Left ventricle myocardium inferior (tissue), 1 donor: ENCODE results near the gene ID3. TPM values are rescaled to one million over a fixed set of nuclear protein-coding genes. Genes with fewer than 3 reads are reported as not detected.
A peak's percentile ranks its signal among the peaks of the same experiment; 100 is the strongest.

ENCODE experiments used
- DNase-seq: peaks from one replicate; pipeline ENCODE4 v3.0.0-alpha.2; 2020
- H3K27ac ChIP-seq: fragments of 200-600 bp; replicated peaks from 2 replicates; pipeline ENCODE4 v1.8.0; 2021
- H3K27me3 ChIP-seq: fragments of 200-600 bp; 2 replicates; pipeline ENCODE4 v1.8.0; 2021; ENCODE audit warnings: low read depth
- H3K36me3 ChIP-seq: fragments of 200-600 bp; 2 replicates; pipeline ENCODE4 v1.8.0; 2021
- H3K4me1 ChIP-seq: fragments of 200-600 bp; 2 replicates; pipeline ENCODE4 v1.8.0; 2021
- H3K4me3 ChIP-seq: fragments of 200-600 bp; 2 replicates; pipeline ENCODE4 v1.8.0; 2021; ENCODE audit warnings: mild to moderate bottlenecking, moderate library complexity
- H3K9me3 ChIP-seq: fragments of 200-600 bp; replicated peaks from 2 replicates; pipeline ENCODE4 v1.8.0; 2021
- intact Hi-C: fragments of 100-400 bp; cut with micrococcal nuclease; formaldehyde crosslinking; loops from one replicate; pipeline ENCODE4 v1.11.0; 2022
- total RNA-seq: library from RNA; stranded (reverse); fragmentation: NEBNext Ultra II Directional; extraction: Animal tissue kit (Norgen Biotek cat#: 25700); gene quantifications from one replicate; pipeline ENCODE4 v1.2.1, GENCODE V29; 2021
- TF ChIP-seq, protein P1 (sequence below): fragments of 200-600 bp; IDR thresholded peaks from 2 replicates; pipeline ENCODE4 v1.8.0; 2021; ENCODE audit warnings: antibody characterized with exemption, mild to moderate bottlenecking, borderline replicate concordance
- donor health status: DM: no; HTN: yes; CAD: no; lungs with severe emphysema.

ID3 gene
- total RNA-seq, 1 donor from 2014 or later: 75.2 TPM

DNA sequence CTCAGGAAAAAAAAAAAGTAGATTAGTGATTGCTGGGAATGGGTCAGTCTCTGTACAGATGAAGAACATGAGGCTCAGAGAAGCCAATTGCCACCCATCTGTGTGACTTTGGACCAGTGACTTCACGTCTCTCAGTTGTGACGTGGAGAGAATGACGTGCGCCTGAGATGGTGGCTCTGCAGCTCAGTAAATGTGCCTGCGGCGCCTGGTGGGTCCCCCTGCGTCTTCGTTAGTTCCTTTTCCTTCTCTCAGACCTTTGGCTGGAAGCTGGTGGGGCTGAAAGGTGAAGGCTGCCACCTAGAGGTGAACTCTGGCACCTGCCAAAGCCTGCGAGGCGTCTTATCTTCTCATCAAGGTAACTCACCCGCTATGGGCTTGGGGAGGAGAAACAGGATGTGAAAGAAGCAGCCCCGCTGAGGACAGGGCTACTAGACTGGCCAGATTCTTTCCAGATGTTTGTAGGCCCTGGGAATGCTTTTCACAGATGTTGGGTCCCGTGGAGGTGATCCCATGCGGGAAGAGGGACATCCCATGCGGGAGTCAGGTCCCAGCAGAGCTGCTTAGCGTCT lies 19.5 kb downstream of the ID3 start:
- TF ChIP-seq, protein P1, sequence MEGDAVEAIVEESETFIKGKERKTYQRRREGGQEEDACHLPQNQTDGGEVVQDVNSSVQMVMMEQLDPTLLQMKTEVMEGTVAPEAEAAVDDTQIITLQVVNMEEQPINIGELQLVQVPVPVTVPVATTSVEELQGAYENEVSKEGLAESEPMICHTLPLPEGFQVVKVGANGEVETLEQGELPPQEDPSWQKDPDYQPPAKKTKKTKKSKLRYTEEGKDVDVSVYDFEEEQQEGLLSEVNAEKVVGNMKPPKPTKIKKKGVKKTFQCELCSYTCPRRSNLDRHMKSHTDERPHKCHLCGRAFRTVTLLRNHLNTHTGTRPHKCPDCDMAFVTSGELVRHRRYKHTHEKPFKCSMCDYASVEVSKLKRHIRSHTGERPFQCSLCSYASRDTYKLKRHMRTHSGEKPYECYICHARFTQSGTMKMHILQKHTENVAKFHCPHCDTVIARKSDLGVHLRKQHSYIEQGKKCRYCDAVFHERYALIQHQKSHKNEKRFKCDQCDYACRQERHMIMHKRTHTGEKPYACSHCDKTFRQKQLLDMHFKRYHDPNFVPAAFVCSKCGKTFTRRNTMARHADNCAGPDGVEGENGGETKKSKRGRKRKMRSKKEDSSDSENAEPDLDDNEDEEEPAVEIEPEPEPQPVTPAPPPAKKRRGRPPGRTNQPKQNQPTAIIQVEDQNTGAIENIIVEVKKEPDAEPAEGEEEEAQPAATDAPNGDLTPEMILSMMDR: peak; percentile 96
- Histone ChIP-seq H3K9me3 (no peaks in the 10 kb centered on the region), H3K4me1 (peaks cover 11% of the 10 kb centered on the region), H3K4me3 (peak overlapping the region; percentile 30), H3K27ac (no peak overlapping the region), H3K27me3 (no peaks in the 10 kb centered on the region), H3K36me3 (no peaks in the 10 kb centered on the region)
- intact Hi-C loops: loop anchor here (5.0 kb wide), 1 partner anchor 42 kb away; no protein-coding TSS in a partner anchor
- DNase-seq: peak; percentile 85

DNA sequence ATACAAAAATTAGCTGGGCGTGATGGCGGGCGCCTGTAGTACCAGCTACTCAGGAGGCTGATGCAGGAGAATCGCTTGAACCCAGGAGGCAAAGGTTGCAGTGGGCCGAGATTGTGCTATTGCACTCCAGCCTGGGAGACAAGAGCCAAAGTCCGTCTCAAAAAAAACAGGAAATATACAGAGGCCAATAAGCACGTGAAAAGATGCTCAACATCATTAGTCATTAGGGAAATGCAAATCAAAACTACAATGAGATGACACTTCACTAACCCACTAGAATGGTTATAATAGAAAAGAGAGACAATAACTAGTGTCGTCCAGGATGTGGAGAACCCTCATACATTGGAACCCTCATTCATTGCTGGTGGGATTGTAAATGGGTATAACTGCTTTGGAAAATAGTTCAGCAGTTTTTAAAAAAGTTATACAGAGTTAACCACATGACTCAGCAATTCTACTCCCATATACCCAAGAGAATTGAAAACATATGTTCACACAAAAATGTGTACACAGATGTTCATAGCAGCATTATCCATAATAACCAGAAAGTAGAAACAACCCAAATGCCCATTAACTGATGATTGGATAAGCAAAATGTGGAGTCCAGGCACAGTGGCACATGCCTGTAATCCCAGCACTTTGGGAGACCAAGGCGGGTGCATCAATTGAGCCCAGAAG lies 21.9 kb downstream of the ID3 start:
- H3K27ac ChIP-seq: no peak overlapping the region
- intact Hi-C loops: no loop called here
- H3K4me1 ChIP-seq: peaks cover 10% of the 10 kb centered on the region
- TF ChIP-seq, protein P1: no peak
- no peaks in the 10 kb centered on the region for H3K27me3 ChIP-seq
- no peaks in the 10 kb centered on the region for H3K9me3 ChIP-seq
- H3K4me3 ChIP-seq: no peak overlapping the region
- no peak for DNase-seq
- H3K36me3 ChIP-seq: no peaks in the 10 kb centered on the region

DNA sequence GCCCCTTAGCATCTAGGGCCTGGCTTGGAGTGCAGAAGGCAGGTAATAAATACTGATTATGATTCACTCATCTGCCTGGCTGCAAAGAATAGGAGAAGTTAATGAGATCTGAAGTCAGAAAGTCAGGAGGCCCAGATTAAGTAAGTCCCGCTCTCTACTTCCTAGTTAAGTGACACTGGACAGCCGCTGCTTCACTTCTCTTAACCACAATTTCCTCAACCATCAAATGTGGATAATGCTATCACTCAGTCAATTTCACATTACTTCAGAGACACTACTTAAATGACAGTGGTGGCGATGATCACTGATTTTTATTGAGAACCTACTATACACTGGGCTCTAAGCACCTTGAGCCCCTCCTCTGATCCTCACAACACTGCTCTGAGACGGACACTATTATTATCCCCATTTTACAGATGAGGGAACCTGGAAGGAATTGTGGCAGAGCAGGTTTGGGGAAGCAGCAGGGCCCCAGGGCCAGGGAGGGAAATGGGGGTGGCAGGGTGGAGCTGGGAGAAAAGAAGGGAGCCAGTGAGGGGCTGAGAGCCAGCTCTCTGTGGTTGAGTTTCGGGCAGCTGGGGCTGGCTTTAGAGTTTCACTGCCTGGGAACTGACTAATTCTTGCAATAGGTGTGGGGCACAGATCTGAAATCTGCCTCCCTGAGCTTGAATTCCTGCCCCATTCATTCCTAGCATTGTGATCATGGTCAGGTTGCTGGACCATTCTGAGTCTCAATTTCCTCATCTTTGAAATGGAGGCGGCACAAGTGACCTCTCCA lies 25.9 kb downstream of the ID3 start:
- H3K4me3 ChIP-seq: no peak overlapping the region
- no peak overlapping the region for H3K27ac ChIP-seq
- peaks cover 19% of the 10 kb centered on the region for H3K27me3 ChIP-seq
- DNase-seq: no peak
- TF ChIP-seq, protein P1: no peak
- peaks cover 27% of the 10 kb centered on the region for H3K4me1 ChIP-seq
- no peaks in the 10 kb centered on the region for H3K36me3 ChIP-seq
- no peaks in the 10 kb centered on the region for H3K9me3 ChIP-seq
- intact Hi-C loops: no loop called here

DNA sequence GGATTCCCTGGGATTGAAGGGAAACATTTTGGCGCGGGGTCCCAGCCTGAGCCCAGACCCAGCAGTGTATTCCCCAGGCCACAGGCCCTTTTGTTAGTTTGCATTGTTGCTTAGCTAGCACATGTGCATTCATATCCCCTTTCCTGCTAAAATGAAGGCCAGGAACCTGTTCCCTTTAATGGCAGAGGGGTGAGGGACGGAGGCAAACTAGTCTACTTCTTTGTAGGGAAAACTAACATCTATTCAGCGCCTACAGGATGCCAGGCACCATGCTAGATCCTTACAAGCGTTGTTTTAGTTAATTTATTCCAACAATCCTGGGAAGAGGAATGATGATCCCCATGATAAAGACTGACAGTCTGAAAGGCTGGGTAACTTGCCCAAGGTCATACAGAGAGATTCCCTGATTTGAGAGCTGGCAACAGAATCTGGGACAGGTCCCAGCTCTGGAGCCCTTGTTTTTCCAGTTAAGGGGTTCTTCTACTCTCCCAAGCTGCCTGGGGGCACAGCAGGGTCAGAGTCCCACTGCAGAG lies 27.7 kb downstream of the ID3 start:
- Histone ChIP-seq H3K4me3 (peak overlapping the region; percentile 73), H3K27me3 (peaks cover 22% of the 10 kb centered on the region), H3K4me1 (peaks cover 35% of the 10 kb centered on the region), H3K27ac (peak overlapping the region; percentile 33), H3K36me3 (no peaks in the 10 kb centered on the region), H3K9me3 (no peaks in the 10 kb centered on the region)
- TF ChIP-seq, protein P1: no peak
- no peak for DNase-seq
- intact Hi-C loops: no loop called here

DNA sequence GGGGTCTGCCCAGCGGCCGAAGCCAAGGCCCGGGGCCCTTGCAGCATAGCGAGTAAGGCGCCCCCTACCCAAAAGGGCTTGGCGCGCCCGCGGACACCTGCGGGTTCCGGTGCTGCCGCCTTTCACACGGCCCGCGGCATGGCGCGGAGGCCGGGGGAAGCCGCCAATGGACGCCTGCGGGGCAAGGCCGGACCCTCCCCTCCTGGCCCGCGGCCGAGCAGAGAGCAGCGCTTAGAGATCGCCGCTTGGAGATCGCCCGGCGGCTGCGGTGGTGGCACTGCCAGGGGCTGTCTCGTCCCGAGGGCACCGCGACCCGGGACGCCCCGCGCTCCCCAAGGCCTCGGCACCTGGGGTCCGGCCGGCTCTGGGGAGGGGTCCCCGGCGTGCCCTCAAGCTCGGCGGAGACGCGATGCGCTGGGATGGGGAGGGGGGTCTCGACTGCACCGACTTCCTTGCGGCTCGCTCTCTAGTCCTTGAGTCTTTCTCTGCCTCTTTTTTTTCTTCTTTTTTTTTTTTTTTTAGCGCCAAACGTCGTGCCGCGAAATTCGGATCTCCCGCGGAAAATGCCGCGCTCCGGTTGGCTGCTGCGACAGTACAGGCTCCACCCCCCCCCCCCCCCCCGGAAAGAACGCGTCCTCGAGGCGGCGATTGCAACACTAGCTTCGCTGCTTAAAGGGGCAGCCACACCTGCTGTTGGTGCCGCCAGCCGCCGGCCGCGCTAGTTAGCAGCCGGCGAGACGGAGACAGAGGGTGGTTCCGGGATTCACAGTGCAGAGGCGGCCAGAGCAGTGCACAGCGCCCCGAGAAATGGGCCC lies 28.3 kb downstream of the ID3 start, which contains the start of gene E2F2:
E2F2 (minus strand) TSS at position 487 of the 815 bp plus-strand sequence; CDS start at position 47, 440 bp downstream.
- Histone ChIP-seq H3K27ac (peak within 1 kb of the TSS; percentile 33), H3K4me3 (peak within 1 kb of the TSS; percentile 73)
- intact Hi-C loops: no loop called here

More for the DNA sequence above, 28.3 kb downstream of the ID3 start, which contains the start of gene E2F2:
- Histone ChIP-seq H3K4me1 (peaks cover 35% of the 10 kb centered on the region), H3K27me3 (peaks cover 22% of the 10 kb centered on the region), H3K9me3 (no peaks in the 10 kb centered on the region), H3K36me3 (no peaks in the 10 kb centered on the region)
- DNase-seq: peak; percentile 85
- TF ChIP-seq, protein P1: no peak
